ENCODE results near the gene CCK.
"Not testable (repeated sequence)": the region's sequence is repeated elsewhere in the genome, so short reads cannot be mapped to it uniquely, and the experiment has no call there.

CCK gene

DNA sequence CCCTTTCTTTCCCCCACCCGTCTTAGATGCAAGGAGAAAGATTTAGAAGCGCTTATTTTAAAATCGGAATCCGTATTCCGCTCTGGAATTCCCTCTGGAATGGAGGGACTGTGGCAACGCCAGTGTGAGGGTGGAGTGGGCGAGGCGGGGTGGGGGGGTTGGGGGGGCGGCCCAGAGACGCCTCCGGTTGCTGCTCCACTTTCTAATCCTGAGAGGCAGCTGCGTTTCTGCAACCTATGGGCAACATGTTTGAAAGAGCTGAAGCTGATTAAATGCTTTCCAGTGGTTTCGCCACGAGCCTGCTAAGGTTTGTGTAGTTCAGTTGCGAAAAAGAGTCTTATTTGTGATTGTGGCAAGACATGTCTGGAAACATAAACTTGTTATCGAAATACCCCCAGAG, at the start of gene CCK:
Gene CCK (minus strand): TSS at position 101 of the 400 bp plus-strand sequence. CDS start 2,555 bp downstream, outside the sequence.
- no peak for DNase-seq

GRCh38 chr3:42314411-42314810, 48.4 kb upstream of the CCK start:
- no peak for DNase-seq

DNA sequence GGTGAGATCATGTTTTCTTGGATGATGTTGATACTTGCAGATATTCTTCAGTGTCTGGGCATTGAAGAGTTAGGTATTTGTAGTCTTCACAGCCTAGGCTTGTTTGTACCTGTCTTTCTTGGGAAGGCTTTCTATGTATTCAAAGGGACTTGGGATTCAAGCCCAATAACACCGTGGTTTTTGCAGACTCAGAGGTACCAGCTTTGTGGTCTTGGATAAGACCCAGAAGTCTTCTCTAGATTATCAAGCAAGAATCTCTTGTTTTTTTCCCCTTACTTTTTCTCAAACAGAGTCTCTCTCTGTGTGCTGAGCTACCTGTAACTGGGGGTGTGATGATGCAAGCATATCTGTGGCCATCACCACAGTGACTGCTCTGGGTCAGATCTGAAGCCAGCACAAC, 42.7 kb upstream of the CCK start:
- DNase-seq = no peak

GRCh38 chr3:42306499-42306898, 40.5 kb upstream of the CCK start:
- DNase-seq = no peak

- DNase-seq = no peak
Observed at GRCh38 chr3:42302924-42303634, 37.1 kb upstream of the CCK start.

DNA sequence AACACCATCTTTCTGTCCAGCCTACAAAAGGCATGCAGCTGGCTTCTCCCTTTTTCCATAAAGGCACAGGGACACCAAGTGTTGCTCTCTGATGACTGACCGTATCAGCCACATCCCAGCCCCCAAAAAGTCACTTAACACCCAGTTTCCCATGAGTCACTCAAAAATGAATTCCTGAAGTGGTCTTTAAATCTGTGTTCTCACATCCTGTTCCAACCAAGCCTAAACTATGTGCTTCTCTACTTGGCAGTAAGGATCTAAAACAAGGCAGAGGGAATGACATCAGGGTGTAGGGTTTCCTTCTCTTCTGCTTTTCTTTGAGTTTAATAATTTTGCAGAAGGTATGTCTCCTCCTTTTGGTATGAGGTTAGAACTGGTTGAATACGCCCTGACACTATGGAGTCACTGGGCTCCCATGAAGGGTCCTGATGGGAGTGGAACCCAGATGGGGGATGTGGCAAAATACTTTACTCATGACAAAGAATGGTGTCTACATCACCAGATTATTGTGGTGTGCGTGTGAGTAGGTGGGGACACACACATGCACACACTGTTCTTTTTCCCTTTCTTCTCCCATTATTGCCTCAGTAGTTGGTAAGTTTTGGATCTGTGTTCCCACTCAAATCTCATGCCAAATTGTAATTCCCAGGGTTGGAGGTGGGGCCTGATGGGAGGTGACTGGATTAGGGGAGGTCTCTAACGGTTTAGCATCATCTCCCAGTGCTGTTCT, 35.6 kb upstream of the CCK start:
- DNase-seq = no peak

- DNase-seq = no peak
Observed at GRCh38 chr3:42300778-42301177, 34.8 kb upstream of the CCK start.

- peak; percentile 7 for DNase-seq
Observed at GRCh38 chr3:42300013-42300412, 34.0 kb upstream of the CCK start.

GRCh38 chr3:42298259-42298658, 32.3 kb upstream of the CCK start:
- DNase-seq = no peak

- no peak for DNase-seq
Observed at GRCh38 chr3:42292009-42292408, 26.0 kb upstream of the CCK start.

DNA sequence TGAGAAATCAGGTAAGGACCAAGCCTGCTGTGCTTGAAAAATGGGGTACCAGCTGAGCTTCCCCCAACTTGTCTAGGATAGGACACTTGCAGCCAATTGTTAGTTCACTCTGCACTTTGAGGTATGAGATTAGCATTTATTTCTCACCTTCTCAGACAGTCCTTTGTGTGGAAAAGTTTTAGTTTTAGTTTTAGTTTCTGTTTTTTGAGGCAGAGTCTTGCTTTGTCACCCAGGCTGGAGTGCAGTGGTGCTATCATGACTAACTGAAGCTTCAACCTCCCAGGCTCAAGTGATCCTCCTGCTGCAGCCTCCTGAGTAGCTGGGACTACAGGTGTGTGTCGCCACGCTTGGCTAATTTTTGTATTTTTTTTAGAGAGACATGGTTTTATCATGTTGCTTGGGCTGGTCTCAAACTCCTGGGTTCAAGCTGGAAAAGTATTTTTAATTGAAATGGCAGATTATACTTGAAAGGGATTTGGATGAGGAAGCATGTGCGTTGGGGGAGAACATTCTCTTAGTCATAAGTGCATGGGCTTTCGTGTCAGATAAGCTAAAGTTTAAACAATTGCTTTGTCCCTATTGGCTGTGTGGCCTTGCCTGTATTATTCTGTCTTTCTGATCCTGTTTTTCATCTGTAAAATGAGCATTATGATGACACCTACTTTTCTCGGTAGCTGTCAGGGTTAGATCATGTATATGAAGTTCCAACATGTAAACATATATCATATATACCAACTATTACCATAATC, 25.2 kb upstream of the CCK start:
- no peak for DNase-seq

DNA sequence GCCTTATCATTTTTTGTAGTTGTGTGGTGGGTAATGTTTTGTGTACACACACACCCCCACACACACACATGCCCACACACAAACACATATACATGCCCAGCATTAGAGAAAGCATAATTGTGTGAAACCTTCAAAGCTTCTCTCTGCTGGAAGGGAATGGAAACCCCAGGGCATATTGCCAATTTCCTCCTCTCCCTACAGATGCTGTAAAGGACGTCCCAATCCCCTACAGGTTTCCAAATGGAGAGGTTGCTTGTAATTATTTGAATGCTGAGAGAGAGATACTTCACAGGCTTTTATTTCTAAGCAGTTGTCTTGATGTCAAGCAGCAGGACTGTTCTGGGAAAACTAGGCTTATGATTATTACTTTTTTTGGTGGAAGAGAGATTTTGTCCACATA, 23.0 kb upstream of the CCK start:
- no peak for DNase-seq

DNA sequence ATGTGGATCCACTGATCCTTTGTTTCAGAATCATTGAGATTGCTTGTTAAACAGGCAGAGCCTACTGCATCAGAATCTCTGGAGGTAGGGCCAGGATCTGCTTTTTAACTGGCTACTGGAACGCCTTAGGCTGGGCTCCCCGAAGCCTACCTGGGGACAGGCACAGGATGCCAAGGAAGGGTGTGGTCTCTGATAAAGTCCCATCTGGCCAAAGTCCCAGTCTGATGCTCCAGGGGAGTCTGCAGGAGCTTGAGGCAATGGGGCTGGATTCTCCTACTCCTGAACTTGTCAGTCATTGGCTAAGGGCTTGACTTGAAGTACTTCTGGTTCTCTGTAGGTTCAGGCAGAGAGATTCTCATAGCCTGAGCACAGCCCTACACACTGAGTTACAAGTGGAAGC, 22.4 kb upstream of the CCK start:
- DNase-seq = no peak

GRCh38 chr3:42287423-42287822, 21.4 kb upstream of the CCK start:
- not testable (repeated sequence) for DNase-seq

DNA sequence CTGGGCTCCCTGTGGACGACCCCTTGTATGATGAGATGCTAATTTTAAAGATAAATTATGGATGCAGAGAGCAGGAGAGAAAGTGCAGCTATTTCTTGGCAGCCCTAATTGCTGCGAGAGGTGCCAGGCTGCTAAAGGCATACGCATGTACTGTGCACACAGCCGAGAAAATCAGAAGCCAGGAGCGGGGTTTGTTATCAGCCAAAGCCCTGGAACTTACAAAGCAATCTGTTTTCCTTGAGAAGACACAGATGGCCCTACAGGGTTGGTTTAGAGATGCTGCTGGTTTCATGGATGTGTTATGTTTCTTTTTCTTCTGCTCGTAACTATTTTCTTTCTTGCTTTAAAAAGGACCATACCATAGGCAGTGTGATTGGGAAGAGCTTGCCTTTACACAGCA, 11.7 kb upstream of the CCK start:
- no peak for DNase-seq

GRCh38 chr3:42276141-42277132, 10.5 kb upstream of the CCK start:
- DNase-seq = no peak

GRCh38 chr3:42275217-42275616, 9.2 kb upstream of the CCK start:
- no peak for DNase-seq

GRCh38 chr3:42274266-42274665, 8.3 kb upstream of the CCK start:
- DNase-seq = no peak

- DNase-seq = no peak
Observed at GRCh38 chr3:42273361-42273760, 7.4 kb upstream of the CCK start.

DNA sequence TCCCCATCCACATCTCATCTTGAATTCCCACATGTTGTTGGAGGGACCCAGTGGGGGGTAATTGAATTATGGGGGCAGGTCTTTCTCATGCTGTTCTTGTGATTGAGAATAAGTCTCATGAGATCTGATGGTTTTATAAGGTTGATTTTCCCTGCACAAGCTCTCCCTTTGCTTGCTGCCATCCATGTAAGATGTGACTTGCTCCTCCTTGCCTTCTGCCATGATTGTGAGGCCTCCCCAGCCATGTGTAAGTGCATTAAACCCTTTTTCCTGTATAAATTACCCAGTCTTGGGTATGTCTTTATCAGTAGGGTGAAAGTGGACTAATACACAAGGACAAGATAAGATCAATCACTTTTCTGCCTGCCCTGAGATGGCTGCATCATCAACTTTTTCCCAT, 5.8 kb upstream of the CCK start:
- no peak for DNase-seq

DNA sequence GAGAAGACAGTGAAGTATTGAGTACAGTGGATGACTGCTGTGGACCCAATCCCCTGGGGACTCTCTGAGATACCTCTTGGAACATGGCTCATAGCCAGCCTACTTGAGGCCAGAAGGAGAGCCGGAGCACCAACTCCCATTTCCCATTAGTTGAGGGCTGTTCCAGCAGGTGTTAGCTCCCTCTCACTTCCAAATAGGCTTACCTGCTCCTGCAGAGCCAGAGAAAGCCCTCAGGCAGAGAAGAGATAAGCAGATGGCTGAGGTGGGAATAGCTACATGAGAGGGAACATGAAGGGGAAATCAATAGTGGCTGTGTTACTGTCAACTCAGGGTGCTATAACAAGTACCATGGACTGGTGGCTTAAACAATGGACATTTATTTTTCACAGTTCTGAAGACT, 4.6 kb upstream of the CCK start:
- DNase-seq = no peak

DNA sequence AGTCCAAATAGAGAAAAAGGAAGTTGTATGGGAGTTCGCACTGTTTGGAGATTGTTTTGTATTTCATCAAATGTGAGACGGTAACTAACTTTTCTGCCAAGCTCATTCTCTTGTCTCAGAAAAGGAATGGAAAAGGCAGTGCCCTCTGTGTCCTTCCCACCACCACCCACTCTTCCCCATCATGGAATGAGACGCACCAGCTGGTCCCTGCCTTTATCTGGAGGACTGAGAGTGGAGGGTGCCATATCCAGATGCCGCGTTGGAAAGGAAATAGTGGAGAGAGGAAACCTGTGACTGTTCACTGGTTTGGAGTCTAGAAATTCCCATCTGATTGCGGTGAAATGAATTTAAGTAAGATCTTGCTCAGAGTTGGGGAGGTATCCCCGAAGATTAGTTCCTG, 3.7 kb upstream of the CCK start:
- no peak for DNase-seq

DNA sequence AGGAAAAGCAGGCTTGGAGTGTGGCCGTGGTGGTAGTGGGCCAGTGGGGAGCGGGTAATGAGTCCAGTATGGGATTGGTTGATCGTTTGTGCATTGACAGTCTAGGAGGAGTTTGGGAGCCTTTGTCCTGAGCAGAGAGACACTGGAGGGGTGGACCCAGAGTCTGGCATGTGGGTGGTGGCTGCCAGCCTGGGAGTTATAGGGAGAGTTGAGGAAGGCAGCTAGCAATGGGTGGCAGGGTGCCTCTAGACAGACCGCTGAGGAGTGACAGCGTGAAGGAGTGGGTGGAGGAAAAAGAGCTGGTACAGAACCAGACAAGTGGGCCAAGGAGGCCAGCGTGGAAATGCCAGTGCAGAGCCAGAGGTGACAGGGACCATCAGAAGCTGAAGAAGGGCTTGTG, 1.9 kb upstream of the CCK start:
- no peak for DNase-seq
